SK-N-SH treated with all-trans-retinoic acid at 6 μM for 48 hours (cell line): ENCODE measurements around the gene ARHGAP29.
A peak's percentile ranks its signal among the peaks of the same experiment; 100 is the strongest.

Experiments used
- ATAC-seq: fragments of 200-7000 bp; cut with Tn5 transposase; 3 replicates; pipeline ENCODE4 v1.9.1; 2020; ENCODE audit warnings: mild to moderate bottlenecking, moderate library complexity
- ARNTL ChIP-seq: fragments of 450-650 bp; formaldehyde crosslinking; IDR thresholded peaks from 2 replicates; pipeline ENCODE4 v1.5.0; 2020; ENCODE audit warnings: low read depth, mild to moderate bottlenecking, moderate library complexity, borderline replicate concordance
- BACH2 ChIP-seq: fragments of 250-450 bp; sonication (Bioruptor Pico); IDR thresholded peaks from 2 replicates; pipeline ENCODE4 v1.9.0; 2021; ENCODE audit warnings: mild to moderate bottlenecking, borderline replicate concordance
- CREB5 ChIP-seq: fragments of 250-450 bp; sonication (Bioruptor Pico); IDR thresholded peaks from 2 replicates; pipeline ENCODE4 v1.5.1; 2020; ENCODE audit warnings: low read depth, mild to moderate bottlenecking, moderate library complexity
- CSDC2 ChIP-seq: fragments of 250-450 bp; sonication (Bioruptor Pico); IDR thresholded peaks from 2 replicates; pipeline ENCODE4 v1.5.0; 2020; ENCODE audit warnings: mild to moderate bottlenecking, moderate library complexity
- CSRNP3 ChIP-seq: fragments of 250-450 bp; sonication (Bioruptor Pico); IDR thresholded peaks from 2 replicates; pipeline ENCODE4 v1.5.1; 2021; ENCODE audit warnings: mild to moderate bottlenecking, moderate library complexity
- ESRRG ChIP-seq: fragments of 250-450 bp; sonication (Bioruptor Pico); IDR thresholded peaks from 2 replicates; pipeline ENCODE4 v1.6.1; 2021; ENCODE audit warnings: mild to moderate bottlenecking
- GLIS3 ChIP-seq: fragments of 250-450 bp; sonication (Bioruptor Pico); IDR thresholded peaks from 2 replicates; pipeline ENCODE4 v1.5.0; 2020; ENCODE audit warnings: mild to moderate bottlenecking, moderate library complexity
- ISL1 ChIP-seq: fragments of 250-450 bp; sonication (Bioruptor Pico); IDR thresholded peaks from 2 replicates; pipeline ENCODE4 v2.1.2; 2022; ENCODE audit warnings: mild to moderate bottlenecking, moderate library complexity
- PATZ1 ChIP-seq: fragments of 250-450 bp; sonication (Bioruptor Pico); IDR thresholded peaks from 2 replicates; pipeline ENCODE4 v1.8.0; 2020; ENCODE audit warnings: mild to moderate bottlenecking, moderate library complexity, borderline replicate concordance
- POU6F1 ChIP-seq: fragments of 250-450 bp; sonication (Bioruptor Pico); IDR thresholded peaks from 2 replicates; pipeline ENCODE4 v1.8.0; 2021; ENCODE audit warnings: low read depth, mild to moderate bottlenecking, moderate library complexity, borderline replicate concordance
- PPARA ChIP-seq: fragments of 250-450 bp; sonication (Bioruptor Pico); IDR thresholded peaks from 2 replicates; pipeline ENCODE4 v1.5.0; 2020; ENCODE audit warnings: mild to moderate bottlenecking, borderline replicate concordance
- RARB ChIP-seq: fragments of 250-450 bp; sonication (Bioruptor Pico); IDR thresholded peaks from 2 replicates; pipeline ENCODE4 v1.8.0; 2021; ENCODE audit warnings: mild to moderate bottlenecking, moderate library complexity
- TCF4 ChIP-seq: fragments of 250-450 bp; sonication (Bioruptor Pico); IDR thresholded peaks from 2 replicates; pipeline ENCODE4 v1.8.0; 2021; ENCODE audit warnings: mild to moderate bottlenecking, moderate library complexity, borderline replicate concordance
- TOX ChIP-seq: fragments of 250-450 bp; sonication (Bioruptor Pico); IDR thresholded peaks from 2 replicates; pipeline ENCODE4 v1.8.0; 2021; ENCODE audit warnings: mild to moderate bottlenecking, moderate library complexity, borderline replicate concordance
- TSHZ2 ChIP-seq: fragments of 250-450 bp; sonication (Bioruptor Pico); IDR thresholded peaks from 2 replicates; pipeline ENCODE4 v1.5.0; 2020; ENCODE audit warnings: mild to moderate bottlenecking, moderate library complexity
- ZC3H10 ChIP-seq: fragments of 250-450 bp; sonication (Bioruptor Pico); IDR thresholded peaks from 2 replicates; pipeline ENCODE4 v1.5.1; 2021; ENCODE audit warnings: mild to moderate bottlenecking, moderate library complexity
- ZFP3 ChIP-seq: fragments of 250-450 bp; sonication (Bioruptor Pico); IDR thresholded peaks from 2 replicates; pipeline ENCODE4 v1.5.0; 2020; ENCODE audit warnings: mild to moderate bottlenecking, moderate library complexity
- ZFP30 ChIP-seq: fragments of 450-650 bp; formaldehyde crosslinking; IDR thresholded peaks from 2 replicates; pipeline ENCODE4 v1.5.0; 2022; ENCODE audit warnings: mild to moderate bottlenecking, moderate library complexity
- ZNF565 ChIP-seq: fragments of 450-650 bp; formaldehyde crosslinking; conservative IDR thresholded peaks from 2 replicates; pipeline ENCODE4 v1.5.0; 2020; ENCODE audit warnings: low read depth, mild to moderate bottlenecking, moderate library complexity
- ZNF70 ChIP-seq: fragments of 450-650 bp; formaldehyde crosslinking; IDR thresholded peaks from 2 replicates; pipeline ENCODE4 v1.5.0; 2020; ENCODE audit warnings: mild to moderate bottlenecking, moderate library complexity
- ZNF8 ChIP-seq: fragments of 450-650 bp; formaldehyde crosslinking; IDR thresholded peaks from 2 replicates; pipeline ENCODE4 v1.5.0; 2020; ENCODE audit warnings: mild to moderate bottlenecking, moderate library complexity

Gene ARHGAP29

GRCh38 chr1:94142022-94142421 lies 95.4 kb downstream of the ARHGAP29 start:
- no peak for TF ChIP-seq ZNF70 (CRISPR knock-in tag)
- TF ChIP-seq ZFP3 (CRISPR knock-in tag): no peak
- no peak for TF ChIP-seq PATZ1
- no peak for TF ChIP-seq ZNF8 (CRISPR knock-in tag)
- TF ChIP-seq ZC3H10: no peak
- TF ChIP-seq CREB5 (CRISPR knock-in tag): no peak
- no peak for TF ChIP-seq RARB (CRISPR knock-in tag)
- TF ChIP-seq ISL1 (CRISPR knock-in tag): no peak
- no peak for TF ChIP-seq POU6F1 (CRISPR knock-in tag)
- TF ChIP-seq TSHZ2 (CRISPR knock-in tag): no peak
- TF ChIP-seq ARNTL (CRISPR knock-in tag): no peak
- no peak for TF ChIP-seq BACH2
- no peak for TF ChIP-seq TOX (CRISPR knock-in tag)
- no peak for TF ChIP-seq PPARA (CRISPR knock-in tag)
- no peak for TF ChIP-seq GLIS3 (CRISPR knock-in tag)
- TF ChIP-seq, all 23 proteins: peak for 0
- ATAC-seq: peak; percentile 54

GRCh38 chr1:94132111-94132510 lies 105.3 kb downstream of the ARHGAP29 start:
- TF ChIP-seq TSHZ2 (CRISPR knock-in tag) (no peak), ZNF70 (CRISPR knock-in tag) (no peak), CREB5 (CRISPR knock-in tag) (no peak), ARNTL (CRISPR knock-in tag) (no peak), BACH2 (no peak), ESRRG (CRISPR knock-in tag) (no peak), PPARA (CRISPR knock-in tag) (no peak), RARB (CRISPR knock-in tag) (no peak)
- ATAC-seq: no peak

GRCh38 chr1:94130851-94131595 lies 106.4 kb downstream of the ARHGAP29 start:
- no peak for TF ChIP-seq ZFP30
- no peak for TF ChIP-seq ZFP3 (CRISPR knock-in tag)
- TF ChIP-seq POU6F1 (CRISPR knock-in tag): no peak
- TF ChIP-seq CSRNP3 (CRISPR knock-in tag): no peak
- no peak for TF ChIP-seq ZNF8 (CRISPR knock-in tag)
- no peak for TF ChIP-seq TCF4 (CRISPR knock-in tag)
- no peak for TF ChIP-seq CSDC2 (CRISPR knock-in tag)
- TF ChIP-seq ZNF565 (CRISPR knock-in tag): no peak
- ATAC-seq: no peak
